GM23338 (cell line): ENCODE data around the gene CDH18. TPM values are rescaled to one million over a fixed set of nuclear protein-coding genes. Genes with fewer than 3 reads are reported as not detected.

Source experiments
- ATAC-seq: fragments of 200-7000 bp; cut with Tn5 transposase; 3 replicates; pipeline ENCODE4 v1.9.1; 2020
- DNase-seq: peaks from one replicate; pipeline ENCODE4 v3.0.0-alpha.2; 2015; ENCODE audit warnings: low spot score
- H2AFZ ChIP-seq: fragments of 200-600 bp; sonication (generic); 2 replicates; pipeline ENCODE4 v1.8.0; 2016; ENCODE audit warnings: antibody characterized with exemption, mild to moderate bottlenecking, moderate library complexity
- H3F3A ChIP-seq: fragments of 200-600 bp; sonication (generic); replicated peaks from 2 replicates; pipeline ENCODE4 v1.8.0; 2017; ENCODE audit warnings: antibody characterized with exemption, mixed run types, low read depth
- H3K27ac ChIP-seq: fragments of 200-600 bp; sonication (generic); 2 replicates; pipeline ENCODE4 v1.6.1; 2016; ENCODE audit warnings: low read depth
- H3K27me3 ChIP-seq: fragments of 200-600 bp; sonication (generic); 2 replicates; pipeline ENCODE4 v1.8.0; 2016; ENCODE audit warnings: mild to moderate bottlenecking, mixed run types, moderate library complexity; ENCODE audit not compliant: insufficient read depth
- H3K36me3 ChIP-seq: fragments of 200-600 bp; sonication (generic); 2 replicates; pipeline ENCODE4 v1.8.0; 2016; ENCODE audit warnings: mild to moderate bottlenecking; ENCODE audit not compliant: insufficient read depth
- H3K4me1 ChIP-seq: fragments of 200-600 bp; sonication (generic); 2 replicates; pipeline ENCODE4 v1.8.0; 2016; ENCODE audit warnings: mild to moderate bottlenecking, moderate library complexity; ENCODE audit not compliant: insufficient read depth
- H3K4me2 ChIP-seq: fragments of 200-600 bp; sonication (generic); 2 replicates; pipeline ENCODE4 v1.7.1; 2017; ENCODE audit warnings: mixed run types
- H3K4me3 ChIP-seq: fragments of 200-600 bp; sonication (generic); 2 replicates; pipeline ENCODE4 v1.6.1; 2016; ENCODE audit warnings: mixed run types
- H3K79me2 ChIP-seq: fragments of 200-600 bp; sonication (generic); replicated peaks from 2 replicates; pipeline ENCODE4 v1.8.0; 2017; ENCODE audit warnings: mild to moderate bottlenecking; ENCODE audit not compliant: insufficient read depth
- H3K9me2 ChIP-seq: fragments of 200-600 bp; sonication (generic); 2 replicates; pipeline ENCODE4 v1.8.0; 2017; ENCODE audit not compliant: insufficient read depth
- H4K20me1 ChIP-seq: fragments of 200-600 bp; sonication (generic); replicated peaks from 2 replicates; pipeline ENCODE4 v1.8.0; 2017; ENCODE audit warnings: mild to moderate bottlenecking; ENCODE audit not compliant: insufficient read depth
- H3K27ac Mint-ChIP-seq: 2 replicates; pipeline ENCODE4 v1.8.0; 2020; ENCODE audit warnings: inconsistent platforms, mild to moderate bottlenecking, moderate library complexity, mixed read lengths
- H3K27me3 Mint-ChIP-seq: 3 replicates; pipeline ENCODE4 v1.8.0; 2022; ENCODE audit warnings: low read depth, mild to moderate bottlenecking, moderate library complexity, mixed read lengths, inconsistent platforms; ENCODE audit not compliant: insufficient read depth, poor library complexity
- H3K36me3 Mint-ChIP-seq: 3 replicates; pipeline ENCODE4 v1.8.0; 2021; ENCODE audit warnings: low read depth, mild to moderate bottlenecking, inconsistent platforms, moderate library complexity, mixed read lengths
- H3K4me1 Mint-ChIP-seq: 3 replicates; pipeline ENCODE4 v1.8.0; 2020; ENCODE audit warnings: mild to moderate bottlenecking, inconsistent platforms, mixed read lengths
- H3K4me3 Mint-ChIP-seq: 3 replicates; pipeline ENCODE4 v1.8.0; 2021; ENCODE audit warnings: moderate library complexity, mild to moderate bottlenecking, inconsistent platforms, mixed read lengths
- H3K9me3 Mint-ChIP-seq: 3 replicates; pipeline ENCODE4 v1.8.0; 2020; ENCODE audit warnings: moderate library complexity, mild to moderate bottlenecking, inconsistent platforms, mixed read lengths
- CREB1 ChIP-seq: fragments of 250-450 bp; sonication (Bioruptor Pico); IDR thresholded peaks from 2 replicates; pipeline ENCODE4 v1.5.0; 2020; ENCODE audit warnings: low read depth, mild to moderate bottlenecking, moderate library complexity
- ETS1 ChIP-seq: IDR thresholded peaks from 2 replicates; pipeline ENCODE4 v1.6.1; 2016; ENCODE audit warnings: antibody characterized with exemption
- EZH2 ChIP-seq: fragments of 200-600 bp; sonication (generic); IDR thresholded peaks from one replicate; pipeline ENCODE4 v1.8.0; 2017; ENCODE audit warnings: antibody characterized with exemption, mild to moderate bottlenecking, low read depth; ENCODE audit not compliant: unreplicated experiment
- EZH2phosphoT487 ChIP-seq: fragments of 200-600 bp; sonication (generic); IDR thresholded peaks from one replicate; pipeline ENCODE4 v1.8.1; 2018; ENCODE audit warnings: antibody characterized with exemption; ENCODE audit not compliant: unreplicated experiment
- JUNB ChIP-seq: IDR thresholded peaks from one replicate; pipeline ENCODE4 v1.6.1; 2016; ENCODE audit warnings: antibody characterized with exemption; ENCODE audit not compliant: unreplicated experiment
- NANOG ChIP-seq: IDR thresholded peaks from 2 replicates; pipeline ENCODE4 v1.6.1; 2016; ENCODE audit warnings: antibody characterized with exemption, borderline replicate concordance
- POLR2AphosphoS5 ChIP-seq: IDR thresholded peaks from 2 replicates; pipeline ENCODE4 v1.6.1; 2016; ENCODE audit warnings: antibody characterized with exemption, low read depth
- REST ChIP-seq: IDR thresholded peaks from one replicate; pipeline ENCODE4 v1.6.1; 2018; ENCODE audit warnings: antibody characterized with exemption; ENCODE audit not compliant: unreplicated experiment
- STAT1 ChIP-seq: IDR thresholded peaks from one replicate; pipeline ENCODE4 v1.6.1; 2016; ENCODE audit warnings: antibody characterized with exemption; ENCODE audit not compliant: unreplicated experiment
- ZNF114 ChIP-seq: fragments of 250-450 bp; sonication (Bioruptor Pico); IDR thresholded peaks from 2 replicates; pipeline ENCODE4 v1.5.0; 2020; ENCODE audit warnings: mild to moderate bottlenecking, moderate library complexity
- ZNF331 ChIP-seq: fragments of 250-450 bp; sonication (Bioruptor Pico); IDR thresholded peaks from 2 replicates; pipeline ENCODE4 v1.5.0; 2020; ENCODE audit warnings: low read depth, mild to moderate bottlenecking, moderate library complexity
- ZNF462 ChIP-seq: fragments of 250-450 bp; sonication (Bioruptor Pico); IDR thresholded peaks from 2 replicates; pipeline ENCODE4 v1.5.0; 2020; ENCODE audit warnings: mild to moderate bottlenecking, moderate library complexity
- polyA plus RNA-seq: library from polyadenylated mRNA; unstranded; fragments of >200 nt; fragmentation: Nextera tagmentation; extraction: Ambion mirVana; gene quantifications from 2 replicates; pipeline ENCODE4 v1.2.1, GENCODE V29; 2016
- total RNA-seq: library from RNA; depleted of rRNA; stranded (reverse); fragments of >200 nt; shearing (Covaris generic); gene quantifications from 2 replicates; pipeline ENCODE4 v1.2.3, GENCODE V29; 2014
- TF ChIP-seq, protein P1 (sequence below), 2 experiments: fragments of 200-600 bp in 1 of 2; sonication (generic) in 1 of 2; conservative IDR thresholded peaks; 2 replicates each; pipeline versions ENCODE4 v1.5.1 to v1.6.1; 2016 to 2017; ENCODE audit warnings: antibody characterized with exemption in 2 of 2, low read depth in 2 of 2, mild to moderate bottlenecking in 2 of 2, moderate library complexity in 1 of 2

CDH18 gene
- total and polyA plus RNA-seq, 2 experiments from 2014 or later = 1.3 TPM; not detected in 1

GRCh38 chr5:19638461-19638860, 349.5 kb downstream of the CDH18 start:
- H3K36me3 Mint-ChIP-seq = no peaks in the 10 kb centered on the region
- H3K4me1 ChIP-seq = no peaks in the 10 kb centered on the region
- no peak overlapping the region for H3K4me3 Mint-ChIP-seq
- no peak for TF ChIP-seq STAT1
- TF ChIP-seq JUNB = no peak
- TF ChIP-seq ZNF462 (CRISPR knock-in tag) = no peak
- no peak for TF ChIP-seq ZNF331 (CRISPR knock-in tag)
- TF ChIP-seq REST = no peak
- TF ChIP-seq EZH2 = no peak
- TF ChIP-seq ZNF114 = no peak
- TF ChIP-seq POLR2AphosphoS5 = no peak
- TF ChIP-seq CREB1 (CRISPR knock-in tag) = no peak
- no peak for TF ChIP-seq ETS1
- no peak for TF ChIP-seq NANOG
- TF ChIP-seq EZH2phosphoT487 = no peak
- TF ChIP-seq, protein P1, sequence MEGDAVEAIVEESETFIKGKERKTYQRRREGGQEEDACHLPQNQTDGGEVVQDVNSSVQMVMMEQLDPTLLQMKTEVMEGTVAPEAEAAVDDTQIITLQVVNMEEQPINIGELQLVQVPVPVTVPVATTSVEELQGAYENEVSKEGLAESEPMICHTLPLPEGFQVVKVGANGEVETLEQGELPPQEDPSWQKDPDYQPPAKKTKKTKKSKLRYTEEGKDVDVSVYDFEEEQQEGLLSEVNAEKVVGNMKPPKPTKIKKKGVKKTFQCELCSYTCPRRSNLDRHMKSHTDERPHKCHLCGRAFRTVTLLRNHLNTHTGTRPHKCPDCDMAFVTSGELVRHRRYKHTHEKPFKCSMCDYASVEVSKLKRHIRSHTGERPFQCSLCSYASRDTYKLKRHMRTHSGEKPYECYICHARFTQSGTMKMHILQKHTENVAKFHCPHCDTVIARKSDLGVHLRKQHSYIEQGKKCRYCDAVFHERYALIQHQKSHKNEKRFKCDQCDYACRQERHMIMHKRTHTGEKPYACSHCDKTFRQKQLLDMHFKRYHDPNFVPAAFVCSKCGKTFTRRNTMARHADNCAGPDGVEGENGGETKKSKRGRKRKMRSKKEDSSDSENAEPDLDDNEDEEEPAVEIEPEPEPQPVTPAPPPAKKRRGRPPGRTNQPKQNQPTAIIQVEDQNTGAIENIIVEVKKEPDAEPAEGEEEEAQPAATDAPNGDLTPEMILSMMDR (conservative IDR thresholded peaks at IDR 0.05; ENCODE audit: low read depth in 2 of 2) = no peak
- H3K36me3 ChIP-seq = no peaks in the 10 kb centered on the region
- no peaks in the 10 kb centered on the region for H3K9me3 Mint-ChIP-seq
- H3K4me3 ChIP-seq = no peak overlapping the region
- no peaks in the 10 kb centered on the region for H3K9me2 ChIP-seq
- H3K27me3 Mint-ChIP-seq = peaks cover 4% of the 10 kb centered on the region
- H3K4me2 ChIP-seq = no peak overlapping the region
- ATAC-seq (no peak), DNase-seq (no peak)
- H3K79me2 ChIP-seq = no peaks in the 10 kb centered on the region
- H3K27ac ChIP-seq = no peak overlapping the region
- no peak overlapping the region for H2AFZ ChIP-seq
- peaks cover 5% of the 10 kb centered on the region; the same call in 1 of the 3 replicates for H3K4me1 Mint-ChIP-seq
- H4K20me1 ChIP-seq = no peaks in the 10 kb centered on the region
- no peak overlapping the region for H3K27ac Mint-ChIP-seq
- H3K27me3 ChIP-seq = no peaks in the 10 kb centered on the region
- H3F3A ChIP-seq = no peaks in the 10 kb centered on the region
